ENCODE measurements around the gene ZNF664. TPM values are rescaled to one million over a fixed set of nuclear protein-coding genes. Genes with fewer than 3 reads are reported as not detected.

ZNF664 gene
- polyA plus RNA-seq, 1 donor from 2014 or later: 146 TPM

DNA sequence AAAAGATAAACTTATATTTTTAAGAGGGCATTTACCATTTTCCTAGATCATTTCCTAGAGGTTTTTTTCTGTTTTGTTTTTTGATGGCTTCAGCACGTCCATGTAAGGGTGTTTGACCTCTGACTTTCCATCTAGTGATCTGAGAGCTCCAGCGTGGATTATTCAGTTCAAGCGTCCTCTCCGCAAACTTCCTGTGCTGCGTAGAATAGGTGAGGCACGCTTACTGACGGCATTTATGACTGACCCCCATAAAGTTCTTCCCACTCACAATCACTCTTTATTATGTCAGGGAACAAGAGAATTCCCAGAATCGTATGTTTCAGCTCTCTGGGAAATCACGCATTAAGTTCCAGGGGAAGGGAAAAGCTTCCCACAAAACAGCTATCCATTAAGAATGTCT, 16.8 kb upstream of the ZNF664 start:
- Histone ChIP-seq H3K4me2 (ENCODE audit: low read length) (no peak overlapping the region), H3K9me3 (ENCODE audit: low read length) (no peaks in the 10 kb centered on the region), H3K9me2 (ENCODE audit: insufficient read depth, low read length) (no peaks in the 10 kb centered on the region), H4K20me1 (ENCODE audit: insufficient read depth) (no peaks in the 10 kb centered on the region), H3K36me3 (ENCODE audit: insufficient read depth, low read length) (no peaks in the 10 kb centered on the region), H3K9ac (ENCODE audit: low read length) (no peak overlapping the region), H3K27ac (ENCODE audit: low read length) (no peak overlapping the region), H2AFZ (ENCODE audit: low read depth, low read length) (no peak overlapping the region), H3K79me2 (replicated peaks; ENCODE audit: insufficient read depth, low read length) (peaks cover 11% of the 10 kb centered on the region), H3K27me3 (ENCODE audit: insufficient read depth, low read depth, low read length) (no peaks in the 10 kb centered on the region), H3K4me3 (ENCODE audit: low read length) (no peak overlapping the region), H3F3A (ENCODE audit: insufficient read depth, low read length, poor library complexity, severe bottlenecking) (peaks cover 3% of the 10 kb centered on the region)
- TF ChIP-seq, protein P1, sequence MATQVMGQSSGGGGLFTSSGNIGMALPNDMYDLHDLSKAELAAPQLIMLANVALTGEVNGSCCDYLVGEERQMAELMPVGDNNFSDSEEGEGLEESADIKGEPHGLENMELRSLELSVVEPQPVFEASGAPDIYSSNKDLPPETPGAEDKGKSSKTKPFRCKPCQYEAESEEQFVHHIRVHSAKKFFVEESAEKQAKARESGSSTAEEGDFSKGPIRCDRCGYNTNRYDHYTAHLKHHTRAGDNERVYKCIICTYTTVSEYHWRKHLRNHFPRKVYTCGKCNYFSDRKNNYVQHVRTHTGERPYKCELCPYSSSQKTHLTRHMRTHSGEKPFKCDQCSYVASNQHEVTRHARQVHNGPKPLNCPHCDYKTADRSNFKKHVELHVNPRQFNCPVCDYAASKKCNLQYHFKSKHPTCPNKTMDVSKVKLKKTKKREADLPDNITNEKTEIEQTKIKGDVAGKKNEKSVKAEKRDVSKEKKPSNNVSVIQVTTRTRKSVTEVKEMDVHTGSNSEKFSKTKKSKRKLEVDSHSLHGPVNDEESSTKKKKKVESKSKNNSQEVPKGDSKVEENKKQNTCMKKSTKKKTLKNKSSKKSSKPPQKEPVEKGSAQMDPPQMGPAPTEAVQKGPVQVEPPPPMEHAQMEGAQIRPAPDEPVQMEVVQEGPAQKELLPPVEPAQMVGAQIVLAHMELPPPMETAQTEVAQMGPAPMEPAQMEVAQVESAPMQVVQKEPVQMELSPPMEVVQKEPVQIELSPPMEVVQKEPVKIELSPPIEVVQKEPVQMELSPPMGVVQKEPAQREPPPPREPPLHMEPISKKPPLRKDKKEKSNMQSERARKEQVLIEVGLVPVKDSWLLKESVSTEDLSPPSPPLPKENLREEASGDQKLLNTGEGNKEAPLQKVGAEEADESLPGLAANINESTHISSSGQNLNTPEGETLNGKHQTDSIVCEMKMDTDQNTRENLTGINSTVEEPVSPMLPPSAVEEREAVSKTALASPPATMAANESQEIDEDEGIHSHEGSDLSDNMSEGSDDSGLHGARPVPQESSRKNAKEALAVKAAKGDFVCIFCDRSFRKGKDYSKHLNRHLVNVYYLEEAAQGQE (IDR thresholded peaks at IDR 0.05; ENCODE audit: borderline replicate concordance): no peak
- TF ChIP-seq RAD21 (conservative IDR thresholded peaks at IDR 0.05) (no peak), EP300 (conservative IDR thresholded peaks at IDR 0.05; ENCODE audit: poor library complexity, severe bottlenecking) (no peak), SMC3 (conservative IDR thresholded peaks at IDR 0.05; ENCODE audit: poor library complexity) (no peak), MXI1 (conservative IDR thresholded peaks at IDR 0.05; ENCODE audit: poor library complexity, severe bottlenecking) (no peak), TAF1 (IDR thresholded peaks at IDR 0.05; ENCODE audit: low read depth) (no peak), POLR2AphosphoS5 (IDR thresholded peaks at IDR 0.05) (no peak), EZH2 (IDR thresholded peaks at IDR 0.05; ENCODE audit: borderline replicate concordance, insufficient read depth, low read length, poor library complexity, severe bottlenecking) (no peak)
- TF ChIP-seq, protein P2, sequence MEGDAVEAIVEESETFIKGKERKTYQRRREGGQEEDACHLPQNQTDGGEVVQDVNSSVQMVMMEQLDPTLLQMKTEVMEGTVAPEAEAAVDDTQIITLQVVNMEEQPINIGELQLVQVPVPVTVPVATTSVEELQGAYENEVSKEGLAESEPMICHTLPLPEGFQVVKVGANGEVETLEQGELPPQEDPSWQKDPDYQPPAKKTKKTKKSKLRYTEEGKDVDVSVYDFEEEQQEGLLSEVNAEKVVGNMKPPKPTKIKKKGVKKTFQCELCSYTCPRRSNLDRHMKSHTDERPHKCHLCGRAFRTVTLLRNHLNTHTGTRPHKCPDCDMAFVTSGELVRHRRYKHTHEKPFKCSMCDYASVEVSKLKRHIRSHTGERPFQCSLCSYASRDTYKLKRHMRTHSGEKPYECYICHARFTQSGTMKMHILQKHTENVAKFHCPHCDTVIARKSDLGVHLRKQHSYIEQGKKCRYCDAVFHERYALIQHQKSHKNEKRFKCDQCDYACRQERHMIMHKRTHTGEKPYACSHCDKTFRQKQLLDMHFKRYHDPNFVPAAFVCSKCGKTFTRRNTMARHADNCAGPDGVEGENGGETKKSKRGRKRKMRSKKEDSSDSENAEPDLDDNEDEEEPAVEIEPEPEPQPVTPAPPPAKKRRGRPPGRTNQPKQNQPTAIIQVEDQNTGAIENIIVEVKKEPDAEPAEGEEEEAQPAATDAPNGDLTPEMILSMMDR (IDR thresholded peaks at IDR 0.05; ENCODE audit: poor library complexity, severe bottlenecking): no peak

GRCh38 chr12:123957196-123957595, 15.8 kb upstream of the ZNF664 start:
- TF ChIP-seq, protein P2 (IDR thresholded peaks at IDR 0.05; ENCODE audit: poor library complexity, severe bottlenecking): no peak
- no peak for TF ChIP-seq SMC3 (conservative IDR thresholded peaks at IDR 0.05; ENCODE audit: poor library complexity)
- TF ChIP-seq RAD21 (conservative IDR thresholded peaks at IDR 0.05): no peak
- TF ChIP-seq, protein P1 (IDR thresholded peaks at IDR 0.05; ENCODE audit: borderline replicate concordance): no peak
- no peak for TF ChIP-seq EZH2 (IDR thresholded peaks at IDR 0.05; ENCODE audit: borderline replicate concordance, insufficient read depth, low read length, poor library complexity, severe bottlenecking)
- TF ChIP-seq EP300 (conservative IDR thresholded peaks at IDR 0.05; ENCODE audit: poor library complexity, severe bottlenecking): no peak
- TF ChIP-seq POLR2AphosphoS5 (IDR thresholded peaks at IDR 0.05): no peak
- TF ChIP-seq MXI1 (conservative IDR thresholded peaks at IDR 0.05; ENCODE audit: poor library complexity, severe bottlenecking): no peak

More at GRCh38 chr12:123957196-123957595, 15.8 kb upstream of the ZNF664 start:
- no peak overlapping the region for H2AFZ ChIP-seq (ENCODE audit: low read depth, low read length)
- no peaks in the 10 kb centered on the region for H3K9me2 ChIP-seq (ENCODE audit: insufficient read depth, low read length)
- H3K4me2 ChIP-seq (ENCODE audit: low read length): no peak overlapping the region
- H3K27me3 ChIP-seq (ENCODE audit: insufficient read depth, low read depth, low read length): no peaks in the 10 kb centered on the region
- no peaks in the 10 kb centered on the region for H4K20me1 ChIP-seq (ENCODE audit: insufficient read depth)
- no peak overlapping the region for H3K4me3 ChIP-seq (ENCODE audit: low read length)
- H3K9ac ChIP-seq (ENCODE audit: low read length): no peak overlapping the region
- H3K36me3 ChIP-seq (ENCODE audit: insufficient read depth, low read length): no peaks in the 10 kb centered on the region
- no peaks in the 10 kb centered on the region for H3K9me3 ChIP-seq (ENCODE audit: low read length)
- H3F3A ChIP-seq (ENCODE audit: insufficient read depth, low read length, poor library complexity, severe bottlenecking): peaks cover 3% of the 10 kb centered on the region
- peaks cover 9% of the 10 kb centered on the region for H3K79me2 ChIP-seq (replicated peaks; ENCODE audit: insufficient read depth, low read length)
- H3K27ac ChIP-seq (ENCODE audit: low read length): no peak overlapping the region
